GM19043 (cell line): ENCODE measurements around the gene MYH10.

ENCODE experiments used
- ATAC-seq: cut with Tn5 transposase; IDR thresholded peaks from one replicate; pipeline ENCODE4 v1.9.1; 2021; ENCODE audit warnings: low read depth; ENCODE audit not compliant: unreplicated experiment

Gene MYH10

DNA sequence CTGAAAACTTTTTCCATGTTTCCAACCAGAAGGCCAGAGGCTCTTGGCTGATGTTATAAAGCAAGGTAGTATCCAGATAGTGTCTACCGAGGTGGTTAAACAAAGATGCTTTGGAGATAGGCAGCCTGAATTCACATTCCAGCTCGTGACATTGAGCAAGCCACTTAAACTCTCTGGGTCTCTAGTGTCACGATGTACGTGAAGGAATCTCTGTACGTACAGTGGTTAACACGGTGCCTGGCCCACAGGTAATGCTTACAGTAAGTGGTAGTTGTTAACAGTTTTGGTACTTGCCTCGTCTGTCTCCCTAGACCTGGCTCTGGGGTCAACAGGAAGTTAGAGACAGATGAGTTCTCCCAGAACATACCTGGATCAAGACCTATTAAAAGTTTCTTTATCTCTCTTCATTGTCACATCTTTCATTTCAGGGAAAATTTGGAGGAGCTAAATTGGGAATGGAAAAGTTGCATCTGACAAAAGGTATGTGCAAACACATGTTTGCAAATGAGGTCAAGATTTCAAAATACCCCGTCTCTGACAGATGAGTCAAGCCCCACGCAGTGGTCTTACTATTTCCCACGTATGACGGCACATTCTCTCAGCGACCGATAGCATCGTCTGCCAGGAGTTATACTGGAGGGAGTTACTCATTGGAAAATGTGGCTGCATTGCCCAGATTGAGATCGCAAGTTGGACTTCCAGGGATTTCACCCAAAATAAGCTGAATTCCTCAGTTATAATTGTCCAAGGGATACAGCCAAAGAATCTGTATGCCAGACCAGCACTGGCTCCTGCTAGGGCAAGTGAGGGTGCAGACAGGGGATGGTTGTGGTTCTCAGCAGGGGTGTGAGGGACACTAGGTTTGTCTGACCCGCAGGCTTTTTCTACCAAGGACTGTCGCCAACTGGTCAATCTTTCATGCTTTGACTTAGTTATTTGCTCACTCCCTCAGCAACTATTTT is 18.9 kb upstream of the MYH10 start:
- ATAC-seq = no peak

DNA sequence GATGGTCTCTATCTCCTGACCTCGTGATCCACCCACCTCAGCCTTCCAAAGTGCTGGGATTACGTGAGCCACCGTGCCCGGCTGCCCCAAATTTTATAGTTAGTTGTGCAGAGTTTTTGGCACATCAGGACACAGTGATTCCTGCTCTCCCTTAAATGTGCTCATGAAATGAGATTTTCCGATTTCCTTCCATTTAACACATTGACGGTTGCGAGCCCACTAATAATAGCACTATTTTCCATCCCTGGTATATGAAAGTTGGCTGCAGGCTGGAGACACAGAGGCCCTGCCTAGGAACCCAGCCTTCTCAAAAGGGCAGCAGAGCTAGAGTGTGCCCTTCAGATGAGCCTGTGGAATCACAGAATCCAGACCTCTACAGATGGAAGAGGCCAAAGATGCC is 17.4 kb upstream of the MYH10 start:
- ATAC-seq = no peak

DNA sequence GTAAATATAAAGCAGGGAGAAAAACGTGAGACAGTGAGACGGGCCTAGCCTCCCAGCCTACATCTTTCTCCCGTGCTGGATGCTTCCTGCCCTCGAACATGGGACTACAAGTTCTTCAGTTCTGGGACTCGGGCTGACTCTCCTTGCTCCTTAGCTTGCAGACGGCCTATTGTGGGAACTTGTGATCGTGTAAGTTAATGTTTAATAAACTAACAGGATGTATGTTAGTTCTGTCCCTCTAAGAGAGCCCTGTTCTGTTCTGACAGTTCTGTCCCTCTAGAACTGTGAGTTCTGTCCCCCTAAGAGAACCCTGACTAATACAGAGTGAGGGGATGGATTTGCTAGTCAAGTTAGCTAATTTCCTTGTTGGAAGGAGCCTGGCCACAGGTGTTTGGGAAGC is 16.7 kb upstream of the MYH10 start:
- ATAC-seq = no peak

DNA sequence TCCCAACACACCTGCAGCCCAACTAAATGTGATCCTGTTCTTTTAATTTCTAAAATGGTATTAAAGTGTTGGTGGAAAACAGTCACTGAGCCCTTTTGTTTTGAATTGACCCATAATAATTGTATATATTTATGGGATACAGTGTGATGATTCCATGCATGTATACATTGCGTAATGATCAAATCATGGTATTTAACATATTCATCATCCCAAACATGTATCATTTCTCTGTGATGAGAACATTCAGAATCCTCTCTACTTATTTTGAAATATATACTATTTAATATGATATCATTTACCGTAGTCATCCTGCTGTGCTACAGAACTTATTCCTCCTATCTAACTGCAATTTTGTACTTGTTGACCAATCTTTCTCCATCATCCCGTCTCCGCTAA is 14.0 kb upstream of the MYH10 start:
- ATAC-seq = no peak

DNA sequence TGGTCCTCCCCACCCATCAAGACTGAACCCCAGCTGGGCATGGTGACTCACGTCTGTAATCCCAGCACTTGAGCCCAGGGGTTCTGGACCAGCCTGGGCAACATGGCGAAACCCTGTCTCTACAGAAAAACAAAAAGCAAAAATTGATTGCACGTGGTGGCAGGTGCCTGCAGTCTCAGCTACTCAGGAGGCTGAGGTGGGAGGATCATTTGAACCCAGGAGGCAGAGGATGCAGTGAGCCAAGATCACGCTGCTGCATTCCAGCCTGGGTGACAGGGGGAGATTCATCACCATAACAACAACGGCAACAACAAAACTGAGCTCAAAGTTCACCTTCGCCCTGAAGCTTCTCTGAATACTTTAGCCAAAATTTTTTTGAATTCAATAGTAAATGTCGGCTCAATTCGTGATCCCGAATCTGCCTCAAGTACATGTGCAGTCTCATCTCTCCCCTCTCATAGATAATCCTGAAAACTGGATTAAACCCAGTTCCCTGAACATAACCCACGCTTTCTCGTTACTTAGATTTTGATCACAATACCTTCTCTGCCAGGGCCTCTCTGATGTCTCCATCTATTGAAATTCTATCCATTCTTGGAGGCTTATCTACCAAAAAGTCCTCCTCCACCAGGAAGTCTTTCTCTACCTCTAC is 13.5 kb upstream of the MYH10 start:
- ATAC-seq = no peak

DNA sequence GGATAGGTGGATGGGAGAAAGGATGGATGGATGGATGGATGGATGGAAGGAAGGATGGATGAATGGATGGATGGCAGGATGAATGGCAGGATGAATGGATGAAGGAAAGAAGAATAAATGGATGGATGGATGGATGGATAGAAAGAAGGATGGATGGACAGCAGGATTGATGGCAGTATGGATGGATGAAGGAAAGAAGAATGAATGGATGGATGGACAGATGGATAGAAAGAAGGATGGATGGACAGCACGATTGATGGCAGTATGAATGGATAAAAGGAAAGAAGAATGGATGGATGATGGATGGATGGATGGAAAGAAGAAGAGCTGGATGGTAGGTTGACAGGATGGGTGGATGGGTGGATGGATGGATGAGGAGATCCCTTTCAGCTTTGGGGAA is 9.2 kb upstream of the MYH10 start:
- ATAC-seq = no peak

DNA sequence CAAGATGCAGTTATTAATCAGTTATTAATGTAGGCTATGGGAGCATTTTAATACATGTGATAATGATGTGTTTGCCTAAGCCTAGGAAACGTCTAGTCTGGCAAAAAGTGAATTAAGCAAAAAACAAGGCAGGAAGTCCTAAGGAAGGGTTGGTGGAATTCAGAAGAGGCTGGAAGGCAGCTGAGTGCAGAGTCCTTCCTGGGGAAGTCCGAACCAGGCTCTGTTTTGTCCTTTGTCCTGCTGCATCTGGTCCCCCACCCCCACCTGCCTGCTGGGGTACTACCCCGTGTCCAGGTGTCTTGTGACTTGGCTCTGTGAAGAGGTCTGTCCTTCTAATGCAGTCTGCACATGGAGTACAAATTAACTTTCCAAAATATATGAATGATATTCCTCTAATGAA is 1.5 kb upstream of the MYH10 start:
- no peak for ATAC-seq

DNA sequence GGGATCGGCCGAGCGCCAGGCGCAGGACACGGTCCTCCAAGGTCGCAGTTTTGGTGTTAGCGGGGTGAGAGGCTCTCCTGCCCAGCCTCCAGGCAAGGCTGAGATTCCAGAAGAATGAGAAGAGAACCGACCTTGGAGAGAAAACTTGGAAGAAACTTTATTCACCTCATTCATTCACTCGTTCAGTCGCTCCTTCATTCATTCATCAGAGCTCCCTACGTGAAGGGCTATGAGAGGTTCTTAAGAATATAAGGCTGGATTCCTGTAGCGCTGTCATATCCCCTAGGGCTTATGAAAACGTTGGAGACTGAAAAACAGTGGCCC is 991 bp upstream of the MYH10 start:
- no peak for ATAC-seq

DNA sequence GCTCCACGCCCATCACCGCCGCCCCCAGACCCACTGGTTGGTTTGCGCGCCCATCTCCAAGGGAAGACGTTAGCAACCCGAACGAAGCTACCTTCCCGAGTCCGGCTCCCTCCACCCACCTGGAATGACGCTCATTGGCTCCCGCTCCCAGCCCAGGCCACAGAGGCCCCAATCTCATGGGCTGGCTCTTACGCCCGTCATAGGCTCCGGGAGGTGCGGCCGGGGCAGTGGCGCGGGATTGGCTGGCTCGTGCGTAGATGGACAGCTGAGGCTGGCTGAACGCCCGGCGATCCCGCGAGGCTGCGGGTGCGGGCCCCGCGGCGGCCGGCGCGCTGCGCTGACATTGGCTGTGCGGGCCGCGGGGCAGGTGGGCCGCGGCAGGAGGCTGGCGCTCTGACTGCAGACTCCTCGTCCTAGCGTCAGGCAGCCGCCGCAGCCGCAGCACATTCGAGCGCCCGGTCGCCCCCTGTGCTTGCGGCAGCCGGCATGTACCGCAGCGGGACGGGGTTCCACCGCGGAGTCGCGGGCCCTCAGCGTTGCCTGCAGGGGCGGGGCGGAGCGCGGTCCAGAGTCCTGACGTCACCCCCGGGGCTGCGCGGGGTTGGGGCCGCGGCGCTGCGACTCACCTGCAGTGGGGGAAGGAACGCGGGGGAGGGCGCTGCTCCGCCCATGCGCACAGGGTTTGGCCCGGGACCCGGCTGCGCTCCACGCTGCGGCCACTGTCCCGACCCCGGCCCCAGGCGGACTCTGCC is 453 bp upstream of the MYH10 start:
- ATAC-seq = peak; percentile 96

DNA sequence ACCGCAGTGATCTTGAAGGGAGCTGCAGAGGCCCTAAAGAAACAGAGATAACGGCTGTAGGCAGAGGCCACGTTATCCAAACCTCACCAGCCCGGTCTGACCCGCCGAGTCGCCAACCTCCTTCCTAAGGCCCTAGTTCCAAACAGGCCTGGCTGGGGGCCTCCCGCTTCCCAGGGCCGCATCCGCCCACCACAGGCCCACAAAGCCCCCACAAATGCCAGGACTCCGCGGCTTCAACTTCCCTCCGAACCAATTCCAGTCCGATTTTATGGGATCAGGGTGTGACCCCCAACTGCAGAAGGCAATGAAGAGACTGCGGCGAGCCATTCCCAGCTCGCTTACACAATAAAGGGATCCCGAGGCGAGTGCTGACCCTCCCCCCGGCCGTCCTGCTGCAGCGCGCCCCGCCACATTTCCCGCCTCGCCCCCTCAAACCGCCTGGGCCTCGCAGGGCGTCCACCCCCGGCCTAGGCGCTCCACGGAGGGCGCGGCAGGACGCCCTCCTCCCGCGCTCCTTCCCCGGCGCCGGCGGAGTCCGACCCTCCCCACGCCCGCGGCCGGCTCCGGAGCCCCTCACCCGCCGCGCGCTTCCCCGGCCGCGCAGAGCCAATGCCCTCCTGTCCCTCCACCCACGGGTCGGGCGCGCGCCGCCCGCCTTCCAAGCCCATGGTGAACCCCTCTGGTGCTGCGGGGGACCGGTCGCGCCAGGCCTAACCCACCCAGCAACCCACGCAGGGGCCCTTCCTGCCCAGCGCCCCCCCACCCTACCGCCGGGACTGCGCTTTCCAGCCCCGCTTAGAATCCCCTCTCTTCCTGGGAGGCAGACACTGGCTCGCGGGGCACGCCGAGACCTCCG is 926 bp downstream of the MYH10 start:
- ATAC-seq = no peak

DNA sequence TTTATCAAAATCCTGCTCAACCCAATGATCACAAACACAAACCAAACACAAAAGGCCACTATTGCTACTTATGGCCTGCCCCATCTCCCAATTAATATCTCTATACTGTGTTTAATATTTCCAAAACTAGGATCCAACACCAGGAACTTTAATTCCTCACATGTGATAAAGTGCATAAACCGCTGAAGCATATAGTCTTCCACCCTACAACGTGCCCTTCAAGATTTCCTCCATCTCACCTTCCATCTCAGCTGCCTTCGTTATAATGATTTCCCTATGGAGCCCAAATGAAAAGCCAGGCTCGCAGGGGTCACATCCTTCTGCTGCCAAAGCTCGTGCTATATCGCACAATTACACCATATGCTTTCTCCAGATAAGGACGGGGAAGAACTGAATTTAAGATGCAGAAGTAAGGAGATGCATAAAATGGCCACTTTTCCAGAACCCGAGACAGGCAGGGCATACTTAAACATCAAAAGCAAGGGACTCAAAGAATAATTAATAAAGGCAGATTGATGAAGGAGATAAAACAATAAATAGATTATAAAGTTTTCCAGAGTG is 1.8 kb downstream of the MYH10 start:
- no peak for ATAC-seq

DNA sequence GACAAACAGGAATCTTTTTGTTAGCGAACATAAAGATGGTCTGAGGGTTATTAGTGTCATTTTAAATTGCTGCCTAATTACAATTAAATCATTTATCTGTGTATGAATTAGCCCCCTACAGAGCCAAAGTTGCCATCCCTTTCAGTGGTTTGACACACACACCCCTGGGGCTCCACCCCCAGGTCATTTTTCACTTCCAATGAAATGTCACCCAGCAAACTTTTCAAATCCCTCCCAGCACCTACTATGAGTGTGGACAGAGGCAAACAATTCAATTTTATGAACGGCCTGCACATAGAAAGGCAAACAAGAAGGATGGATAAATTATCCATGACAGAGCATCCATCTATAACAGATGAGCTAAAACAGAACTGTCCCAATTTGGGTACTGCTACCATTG is 2.4 kb downstream of the MYH10 start:
- no peak for ATAC-seq

DNA sequence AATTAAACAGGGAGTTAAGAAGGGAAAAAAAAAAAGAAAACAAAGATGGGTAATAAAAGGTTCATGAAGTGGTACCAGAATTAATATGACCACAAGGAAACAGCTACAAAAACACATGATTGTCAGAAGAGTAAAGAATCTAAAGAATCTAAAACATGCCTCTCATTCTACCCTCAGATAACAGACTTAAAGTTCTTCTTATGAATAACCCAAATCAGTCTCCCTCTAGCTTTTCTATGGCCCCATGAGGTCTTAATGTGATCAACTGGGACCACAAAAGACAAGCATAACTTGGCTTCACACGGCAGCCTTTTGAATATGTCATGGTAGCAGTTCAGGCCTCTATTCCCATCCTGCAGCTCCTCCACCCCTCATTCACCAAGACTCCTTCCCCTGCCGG is 6.9 kb downstream of the MYH10 start:
- no peak for ATAC-seq

DNA sequence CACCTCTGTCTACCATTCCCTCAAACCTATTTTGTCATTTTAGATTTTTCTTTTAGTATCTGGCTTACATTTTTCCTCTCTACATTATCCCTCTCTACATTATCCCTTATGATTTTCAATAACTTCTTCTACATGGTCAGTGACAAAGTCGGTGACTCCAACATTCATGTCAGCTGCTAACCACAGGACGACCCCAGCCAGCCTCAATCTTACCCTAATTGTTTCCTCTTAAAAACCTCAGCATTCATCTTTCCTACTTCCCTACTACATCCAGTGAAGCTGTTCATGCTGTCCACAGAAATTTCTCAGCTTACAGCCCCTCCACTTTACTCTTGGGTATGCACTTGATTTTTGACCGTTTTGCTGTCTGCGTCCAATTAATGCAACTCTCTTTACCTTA is 8.3 kb downstream of the MYH10 start:
- no peak for ATAC-seq

DNA sequence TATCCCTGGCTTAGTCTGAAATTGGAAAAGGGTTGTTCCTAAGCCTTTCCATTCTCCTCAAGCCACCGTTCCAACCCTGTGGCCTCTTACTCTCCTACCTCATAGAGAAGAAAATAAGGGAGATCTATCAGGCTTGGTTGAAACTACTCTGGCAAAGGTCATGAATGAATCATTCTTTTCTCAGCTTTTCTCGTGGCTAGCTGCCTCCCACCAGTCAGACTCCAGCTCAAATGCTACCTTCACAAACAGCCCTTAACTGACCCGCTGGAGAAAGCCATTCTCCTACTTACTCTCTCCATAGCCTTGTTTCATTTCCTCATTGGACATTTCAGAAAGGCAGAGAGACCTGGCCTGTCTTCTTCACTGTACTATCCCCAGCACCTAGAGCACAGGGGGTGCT is 8.9 kb downstream of the MYH10 start:
- ATAC-seq = no peak

DNA sequence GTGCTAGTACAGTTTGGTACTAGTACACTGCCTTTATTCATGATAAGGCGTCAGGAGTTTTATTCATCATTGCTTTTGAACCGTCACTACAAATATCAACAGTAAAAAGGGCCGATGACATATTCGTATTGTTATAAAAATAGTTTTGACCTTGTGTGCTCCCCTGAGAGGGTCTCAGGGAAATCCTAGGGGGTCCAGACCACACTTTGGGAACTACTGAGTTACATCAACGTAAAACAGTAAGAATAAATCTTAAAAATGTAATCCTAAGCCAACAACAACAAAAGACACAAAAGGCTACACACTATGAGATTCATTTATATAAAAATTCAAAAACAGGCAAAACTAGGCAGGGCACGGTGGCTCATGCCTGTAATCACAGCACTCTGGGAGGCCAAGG is 11.2 kb downstream of the MYH10 start:
- no peak for ATAC-seq

DNA sequence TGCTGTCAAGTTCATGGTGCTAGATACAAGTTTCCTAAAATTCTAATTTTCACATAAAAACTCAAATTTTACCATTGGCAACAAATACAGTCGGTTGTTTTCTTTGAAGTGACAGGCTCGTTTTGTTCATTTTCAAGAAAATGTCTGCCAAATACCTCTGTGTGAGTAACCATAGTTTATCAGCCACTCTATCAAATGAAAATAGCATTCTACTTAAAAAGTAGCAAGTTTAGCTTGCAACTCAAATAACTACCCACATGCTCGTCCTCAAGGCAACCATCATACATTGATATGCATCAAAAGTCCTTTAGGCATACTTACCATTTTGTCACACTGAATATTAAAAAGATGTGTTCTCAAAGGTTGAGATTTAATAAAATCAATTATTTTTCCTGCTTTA is 11.7 kb downstream of the MYH10 start:
- no peak for ATAC-seq

DNA sequence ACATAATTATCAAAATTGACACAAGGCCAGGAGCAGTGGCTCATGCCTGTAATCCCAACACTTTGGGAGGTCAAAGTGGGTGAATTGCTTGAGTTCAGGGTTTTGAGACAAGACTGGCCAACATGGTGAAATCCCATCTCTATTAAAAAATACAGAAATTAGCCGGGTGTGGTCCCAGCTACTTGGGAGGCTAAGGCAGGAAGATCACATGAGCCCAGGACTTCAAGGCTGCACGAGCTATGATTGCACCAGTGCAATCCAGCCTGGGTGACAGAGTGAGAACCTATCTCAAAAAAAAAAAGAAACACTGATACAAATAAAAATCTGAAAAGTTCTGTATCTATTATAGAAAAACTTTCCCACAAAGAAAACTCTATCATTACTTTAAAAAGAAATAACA is 15.5 kb downstream of the MYH10 start:
- no peak for ATAC-seq

DNA sequence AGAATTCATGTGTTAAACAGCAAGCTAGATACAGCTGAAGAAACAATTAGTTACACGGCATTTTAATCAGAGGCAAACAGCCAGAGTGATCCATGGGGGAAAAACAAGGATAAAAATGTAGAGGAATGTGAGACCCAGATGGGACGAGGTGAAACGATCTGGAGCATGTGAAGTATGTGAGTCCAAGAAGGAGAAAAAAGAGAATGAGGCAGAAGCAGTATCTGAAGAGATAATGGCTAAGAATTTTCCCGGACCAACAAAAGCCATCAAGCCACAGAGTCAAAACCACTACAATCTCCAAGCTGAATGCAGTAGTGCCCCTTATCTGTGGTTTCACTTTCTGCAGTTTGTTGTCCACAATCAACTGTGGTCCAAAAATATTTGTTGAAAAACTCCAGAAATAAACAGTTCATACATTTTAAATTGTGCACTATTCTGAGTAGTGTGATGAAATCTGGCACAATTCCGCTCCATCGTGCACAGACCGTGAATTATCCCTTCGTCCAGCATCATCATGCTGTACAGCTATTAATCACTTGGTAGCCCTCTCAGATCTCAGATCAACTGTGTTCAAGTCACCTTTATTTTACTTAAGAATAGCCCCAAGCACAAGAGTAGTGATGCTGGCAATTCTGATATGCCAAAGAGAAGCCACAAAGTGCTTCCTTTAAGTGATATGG is 18.8 kb downstream of the MYH10 start:
- no peak for ATAC-seq

DNA sequence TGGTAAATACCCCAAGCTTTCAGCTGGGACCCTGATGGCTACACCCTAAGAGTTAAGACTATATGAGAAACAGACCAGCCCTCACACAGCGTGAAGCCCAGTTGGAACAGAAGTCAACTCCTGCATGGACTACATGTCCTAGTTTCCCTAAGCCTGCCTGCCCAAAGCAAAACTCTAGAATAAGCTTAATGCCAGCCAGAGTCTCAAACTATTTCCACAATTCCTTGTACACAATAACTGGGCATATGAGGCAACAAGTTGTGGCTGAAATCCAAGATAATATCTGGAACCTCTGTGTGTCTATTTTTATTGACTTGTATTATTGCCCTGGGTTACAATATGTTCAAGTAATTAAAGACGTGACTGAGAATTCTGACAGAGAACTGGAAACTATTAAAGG is 19.4 kb downstream of the MYH10 start:
- ATAC-seq = no peak
